PC-9 (cell line): ENCODE results near the gene CD19.

Source experiments
- CTCF ChIP-seq: fragments of 200-600 bp; sonication (generic); conservative IDR thresholded peaks from 2 replicates; pipeline ENCODE4 v1.6.1; 2017; ENCODE audit warnings: mixed run types, antibody characterized with exemption, mild to moderate bottlenecking, moderate library complexity
- EZH2 ChIP-seq: fragments of 200-600 bp; sonication (generic); IDR thresholded peaks from 2 replicates; pipeline ENCODE4 v1.8.0; 2017; ENCODE audit warnings: antibody characterized with exemption, low read depth

- TF ChIP-seq CTCF: no peak
- no peak for TF ChIP-seq EZH2
Observed at GRCh38 chr16:28902909-28903308, 28.9 kb upstream of the CD19 start.
